ENCODE data around the gene SELENOP. TPM values are rescaled to one million over a fixed set of nuclear protein-coding genes. Genes with fewer than 3 reads are reported as not detected.
"Not testable (repeated sequence)": the region's sequence is repeated elsewhere in the genome, so short reads cannot be mapped to it uniquely, and the experiment has no call there.

SELENOP gene
- total RNA-seq, 1 experiment from 2014 or later, result not detected

- Histone ChIP-seq H3K4me2 (ENCODE audit: low read depth, low read length, poor library complexity, severe bottlenecking) (no peak overlapping the region), H3K27me3 (ENCODE audit: low read length) (no peaks in the 10 kb centered on the region)
These were observed 8.1 kb upstream of the SELENOP start for GRCh38 chr5:42819745-42820144.

GRCh38 chr5:42816546-42816945 is 4.9 kb upstream of the SELENOP start:
- not testable (repeated sequence) for H2AFZ ChIP-seq (ENCODE audit: low read length); H4K20me1 ChIP-seq (ENCODE audit: insufficient read depth, low read depth, low read length); H3K4me3 ChIP-seq (ENCODE audit: low read length); H3K9me3 ChIP-seq (ENCODE audit: low read length); H3K4me2 ChIP-seq (ENCODE audit: low read depth, low read length, poor library complexity, severe bottlenecking); H3K27me3 ChIP-seq (ENCODE audit: low read length); H3K9me2 ChIP-seq (replicated peaks; ENCODE audit: insufficient read depth, low read length); H3K9ac ChIP-seq (ENCODE audit: low read length); H3K79me2 ChIP-seq (ENCODE audit: low read length); H3K36me3 ChIP-seq (ENCODE audit: insufficient read depth, low read length); H3K4me1 ChIP-seq (ENCODE audit: low read length); H3K27ac ChIP-seq (ENCODE audit: low read length); DNase-seq

More at GRCh38 chr5:42819745-42820144, 8.1 kb upstream of the SELENOP start:
- Histone ChIP-seq H3K27ac (ENCODE audit: low read length) (no peak overlapping the region), H3K9me3 (ENCODE audit: low read length) (no peaks in the 10 kb centered on the region), H2AFZ (ENCODE audit: low read length) (no peak overlapping the region), H3K36me3 (ENCODE audit: insufficient read depth, low read length) (no peaks in the 10 kb centered on the region), H3K79me2 (ENCODE audit: low read length) (no peaks in the 10 kb centered on the region), H4K20me1 (ENCODE audit: insufficient read depth, low read depth, low read length) (no peaks in the 10 kb centered on the region), H3K4me3 (ENCODE audit: low read length) (no peak overlapping the region), H3K4me1 (ENCODE audit: low read length) (no peaks in the 10 kb centered on the region), H3K9me2 (replicated peaks; ENCODE audit: insufficient read depth, low read length) (no peaks in the 10 kb centered on the region), H3K9ac (ENCODE audit: low read length) (no peak overlapping the region)
- no peak for DNase-seq

- Histone ChIP-seq H3K27me3 (ENCODE audit: low read length) (no peaks in the 10 kb centered on the region), H3K9me2 (replicated peaks; ENCODE audit: insufficient read depth, low read length) (no peaks in the 10 kb centered on the region), H3K79me2 (ENCODE audit: low read length) (no peaks in the 10 kb centered on the region), H3K4me1 (ENCODE audit: low read length) (no peaks in the 10 kb centered on the region), H3K9me3 (ENCODE audit: low read length) (no peaks in the 10 kb centered on the region), H3K4me3 (ENCODE audit: low read length) (no peak overlapping the region), H4K20me1 (ENCODE audit: insufficient read depth, low read depth, low read length) (no peaks in the 10 kb centered on the region), H3K27ac (ENCODE audit: low read length) (no peak overlapping the region), H2AFZ (ENCODE audit: low read length) (no peak overlapping the region), H3K36me3 (ENCODE audit: insufficient read depth, low read length) (no peaks in the 10 kb centered on the region), H3K4me2 (ENCODE audit: low read depth, low read length, poor library complexity, severe bottlenecking) (no peak overlapping the region), H3K9ac (ENCODE audit: low read length) (no peak overlapping the region)
- no peak for DNase-seq
These were observed 1.8 kb upstream of the SELENOP start for GRCh38 chr5:42813533-42813932.

GRCh38 chr5:42812620-42813019 is 928 bp upstream of the SELENOP start:
- H3K27ac ChIP-seq (ENCODE audit: low read length), result no peak overlapping the region
- no peak overlapping the region for H2AFZ ChIP-seq (ENCODE audit: low read length)
- H3K9me2 ChIP-seq (replicated peaks; ENCODE audit: insufficient read depth, low read length), result no peaks in the 10 kb centered on the region
- no peaks in the 10 kb centered on the region for H3K36me3 ChIP-seq (ENCODE audit: insufficient read depth, low read length)
- H3K9me3 ChIP-seq (ENCODE audit: low read length), result no peaks in the 10 kb centered on the region
- H3K9ac ChIP-seq (ENCODE audit: low read length), result no peak overlapping the region
- no peaks in the 10 kb centered on the region for H3K27me3 ChIP-seq (ENCODE audit: low read length)
- no peaks in the 10 kb centered on the region for H4K20me1 ChIP-seq (ENCODE audit: insufficient read depth, low read depth, low read length)
- no peak for DNase-seq
- H3K4me1 ChIP-seq (ENCODE audit: low read length), result no peaks in the 10 kb centered on the region
- no peaks in the 10 kb centered on the region for H3K79me2 ChIP-seq (ENCODE audit: low read length)
- H3K4me2 ChIP-seq (ENCODE audit: low read depth, low read length, poor library complexity, severe bottlenecking), result no peak overlapping the region
- H3K4me3 ChIP-seq (ENCODE audit: low read length), result no peak overlapping the region

- H3K4me3 ChIP-seq (ENCODE audit: low read length), result no peak overlapping the region
- no peaks in the 10 kb centered on the region for H3K27me3 ChIP-seq (ENCODE audit: low read length)
- no peaks in the 10 kb centered on the region for H3K9me3 ChIP-seq (ENCODE audit: low read length)
- H3K36me3 ChIP-seq (ENCODE audit: insufficient read depth, low read length), result no peaks in the 10 kb centered on the region
- H3K79me2 ChIP-seq (ENCODE audit: low read length), result no peaks in the 10 kb centered on the region
- no peak overlapping the region for H2AFZ ChIP-seq (ENCODE audit: low read length)
- no peak overlapping the region for H3K4me2 ChIP-seq (ENCODE audit: low read depth, low read length, poor library complexity, severe bottlenecking)
- no peaks in the 10 kb centered on the region for H4K20me1 ChIP-seq (ENCODE audit: insufficient read depth, low read depth, low read length)
- no peaks in the 10 kb centered on the region for H3K9me2 ChIP-seq (replicated peaks; ENCODE audit: insufficient read depth, low read length)
- DNase-seq, result no peak
- no peak overlapping the region for H3K27ac ChIP-seq (ENCODE audit: low read length)
- no peaks in the 10 kb centered on the region for H3K4me1 ChIP-seq (ENCODE audit: low read length)
- no peak overlapping the region for H3K9ac ChIP-seq (ENCODE audit: low read length)
These were observed 680 bp downstream of the SELENOP start for GRCh38 chr5:42810834-42811590.

GRCh38 chr5:42808888-42809611 is 2.6 kb downstream of the SELENOP start:
- no peak overlapping the region for H3K9ac ChIP-seq (ENCODE audit: low read length)
- H3K36me3 ChIP-seq (ENCODE audit: insufficient read depth, low read length), result no peaks in the 10 kb centered on the region
- H3K27me3 ChIP-seq (ENCODE audit: low read length), result no peaks in the 10 kb centered on the region
- H3K4me2 ChIP-seq (ENCODE audit: low read depth, low read length, poor library complexity, severe bottlenecking), result no peak overlapping the region
- no peak overlapping the region for H2AFZ ChIP-seq (ENCODE audit: low read length)
- H3K9me2 ChIP-seq (replicated peaks; ENCODE audit: insufficient read depth, low read length), result no peaks in the 10 kb centered on the region
- no peaks in the 10 kb centered on the region for H4K20me1 ChIP-seq (ENCODE audit: insufficient read depth, low read depth, low read length)
- no peak overlapping the region for H3K4me3 ChIP-seq (ENCODE audit: low read length)
- no peaks in the 10 kb centered on the region for H3K9me3 ChIP-seq (ENCODE audit: low read length)
- no peak overlapping the region for H3K27ac ChIP-seq (ENCODE audit: low read length)
- H3K4me1 ChIP-seq (ENCODE audit: low read length), result no peaks in the 10 kb centered on the region
- no peaks in the 10 kb centered on the region for H3K79me2 ChIP-seq (ENCODE audit: low read length)
- no peak for DNase-seq

GRCh38 chr5:42807722-42808447 is 3.8 kb downstream of the SELENOP start:
- Histone ChIP-seq H3K4me2 (ENCODE audit: low read depth, low read length, poor library complexity, severe bottlenecking) (no peak overlapping the region), H3K4me3 (ENCODE audit: low read length) (no peak overlapping the region), H3K36me3 (ENCODE audit: insufficient read depth, low read length) (no peaks in the 10 kb centered on the region), H3K9me2 (replicated peaks; ENCODE audit: insufficient read depth, low read length) (no peaks in the 10 kb centered on the region), H3K79me2 (ENCODE audit: low read length) (no peaks in the 10 kb centered on the region), H2AFZ (ENCODE audit: low read length) (no peak overlapping the region), H3K9me3 (ENCODE audit: low read length) (no peaks in the 10 kb centered on the region), H3K27me3 (ENCODE audit: low read length) (no peaks in the 10 kb centered on the region), H3K4me1 (ENCODE audit: low read length) (no peaks in the 10 kb centered on the region), H4K20me1 (ENCODE audit: insufficient read depth, low read depth, low read length) (no peaks in the 10 kb centered on the region), H3K9ac (ENCODE audit: low read length) (no peak overlapping the region), H3K27ac (ENCODE audit: low read length) (no peak overlapping the region)
- no peak for DNase-seq

- H3K4me3 ChIP-seq (ENCODE audit: low read length), result no peak overlapping the region
- H3K9me2 ChIP-seq (replicated peaks; ENCODE audit: insufficient read depth, low read length), result no peaks in the 10 kb centered on the region
- no peak overlapping the region for H3K9ac ChIP-seq (ENCODE audit: low read length)
- DNase-seq, result no peak
- H3K36me3 ChIP-seq (ENCODE audit: insufficient read depth, low read length), result no peaks in the 10 kb centered on the region
- H3K9me3 ChIP-seq (ENCODE audit: low read length), result no peaks in the 10 kb centered on the region
- H4K20me1 ChIP-seq (ENCODE audit: insufficient read depth, low read depth, low read length), result no peaks in the 10 kb centered on the region
- H3K4me2 ChIP-seq (ENCODE audit: low read depth, low read length, poor library complexity, severe bottlenecking), result no peak overlapping the region
- no peaks in the 10 kb centered on the region for H3K4me1 ChIP-seq (ENCODE audit: low read length)
- H2AFZ ChIP-seq (ENCODE audit: low read length), result no peak overlapping the region
- H3K27ac ChIP-seq (ENCODE audit: low read length), result no peak overlapping the region
- H3K27me3 ChIP-seq (ENCODE audit: low read length), result no peaks in the 10 kb centered on the region
- no peaks in the 10 kb centered on the region for H3K79me2 ChIP-seq (ENCODE audit: low read length)
These were observed 4.9 kb downstream of the SELENOP start for GRCh38 chr5:42806701-42807262.
